ENCODE results near the gene DCAF7.

The DCAF7 gene, protein sequence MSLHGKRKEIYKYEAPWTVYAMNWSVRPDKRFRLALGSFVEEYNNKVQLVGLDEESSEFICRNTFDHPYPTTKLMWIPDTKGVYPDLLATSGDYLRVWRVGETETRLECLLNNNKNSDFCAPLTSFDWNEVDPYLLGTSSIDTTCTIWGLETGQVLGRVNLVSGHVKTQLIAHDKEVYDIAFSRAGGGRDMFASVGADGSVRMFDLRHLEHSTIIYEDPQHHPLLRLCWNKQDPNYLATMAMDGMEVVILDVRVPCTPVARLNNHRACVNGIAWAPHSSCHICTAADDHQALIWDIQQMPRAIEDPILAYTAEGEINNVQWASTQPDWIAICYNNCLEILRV

DNA sequence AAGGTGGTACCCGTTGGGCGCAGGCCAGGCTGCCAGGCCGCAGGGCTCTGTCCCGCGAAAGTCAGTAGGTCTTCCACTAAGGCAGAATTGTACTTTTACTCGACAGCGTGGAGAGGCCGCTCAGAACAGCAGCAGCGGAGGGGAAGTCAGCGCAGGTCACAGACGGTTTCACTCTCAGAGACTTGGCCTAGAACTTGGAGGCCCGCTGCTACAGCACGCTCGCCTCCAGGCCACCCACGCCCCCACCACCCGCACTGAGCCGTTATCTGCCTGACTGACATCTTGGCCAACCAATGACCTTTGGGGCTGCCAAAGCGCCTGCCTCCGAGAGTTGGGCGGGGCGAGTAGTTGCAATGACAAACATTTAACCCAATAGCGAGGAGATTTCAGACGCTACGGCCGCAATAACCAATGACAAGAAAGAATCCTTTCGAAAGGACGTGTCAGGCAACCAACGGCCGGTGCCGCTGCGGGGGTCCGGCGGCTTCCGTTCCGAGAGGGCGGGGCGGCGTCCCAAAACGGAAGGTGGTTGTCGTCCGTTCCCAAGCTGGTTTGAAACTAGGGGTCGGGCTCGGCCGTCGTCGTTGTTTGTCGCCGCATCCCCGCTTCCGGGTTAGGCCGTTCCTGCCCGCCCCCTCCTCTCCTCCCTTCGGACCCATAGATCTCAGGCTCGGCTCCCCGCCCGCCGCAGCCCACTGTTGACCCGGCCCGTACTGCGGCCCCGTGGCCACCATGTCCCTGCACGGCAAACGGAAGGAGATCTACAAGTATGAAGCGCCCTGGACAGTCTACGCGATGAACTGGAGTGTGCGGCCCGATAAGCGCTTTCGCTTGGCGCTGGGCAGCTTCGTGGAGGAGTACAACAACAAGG is at the start of gene DCAF7:
Gene DCAF7, plus strand, starts transcription at position 532 of the 871 bp plus-strand sequence. Its CDS starts 201 bp downstream, at position 733.
- peak; percentile 99 for DNase-seq

DNA sequence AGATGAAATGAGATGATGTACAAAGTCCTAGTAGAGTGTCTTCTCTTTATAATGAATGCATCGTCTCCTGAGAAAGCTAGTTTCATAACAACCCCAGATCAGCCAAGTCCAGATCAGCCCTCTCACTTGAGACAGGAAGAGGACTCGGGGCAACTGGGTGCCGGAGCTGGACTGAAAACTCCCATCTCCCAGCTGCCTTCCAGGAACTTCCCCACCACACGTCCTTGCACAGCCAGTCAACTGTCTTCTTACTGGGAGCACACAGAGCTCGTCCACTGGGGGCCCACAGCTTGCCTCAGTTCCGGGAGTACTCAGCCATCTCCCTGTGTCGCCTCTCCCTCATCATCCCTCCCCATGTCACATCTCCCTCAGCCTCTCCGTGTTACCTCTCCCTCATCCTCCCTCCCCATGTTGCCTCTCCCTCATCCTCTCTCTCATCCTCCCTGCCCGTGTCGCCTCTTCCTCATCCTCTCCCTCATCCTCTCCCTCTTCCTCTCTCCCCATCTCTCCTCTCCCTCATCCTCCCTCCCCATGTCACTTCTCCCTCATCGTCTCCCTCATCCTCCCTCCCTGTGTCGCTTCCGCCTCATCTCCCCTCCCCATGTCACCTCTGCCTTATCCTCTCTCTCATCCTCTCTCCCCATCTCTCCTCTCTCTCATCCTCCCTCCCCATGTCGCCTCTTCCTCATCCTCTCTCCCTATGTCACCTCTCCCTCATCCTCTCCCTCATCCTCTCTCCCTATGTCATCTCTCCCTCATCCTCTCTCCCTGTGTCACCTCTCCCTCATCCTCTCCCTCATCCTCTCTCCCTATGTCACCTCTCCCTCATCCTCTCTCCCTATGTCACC is 49.5 kb upstream of the DCAF7 start:
- DNase-seq, result no peak

DNA sequence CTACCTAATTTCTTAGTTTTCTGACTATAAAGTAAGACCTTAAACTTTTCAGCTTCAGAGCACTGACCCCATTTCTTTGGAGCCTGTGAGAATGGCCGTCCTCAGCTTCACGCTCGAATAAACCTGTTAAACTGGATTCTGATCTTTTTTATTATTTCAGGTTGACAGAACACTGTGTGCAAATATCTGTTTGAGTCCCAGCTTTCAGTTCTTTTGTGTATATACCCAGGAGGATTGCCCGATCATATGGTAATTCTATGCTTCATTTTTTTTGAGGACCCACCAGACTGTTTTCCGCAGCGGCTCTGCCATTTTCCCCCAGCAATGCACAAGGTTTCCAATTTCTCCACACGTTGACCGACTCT is 47.0 kb upstream of the DCAF7 start:
- peak; percentile 49 for DNase-seq

DNA sequence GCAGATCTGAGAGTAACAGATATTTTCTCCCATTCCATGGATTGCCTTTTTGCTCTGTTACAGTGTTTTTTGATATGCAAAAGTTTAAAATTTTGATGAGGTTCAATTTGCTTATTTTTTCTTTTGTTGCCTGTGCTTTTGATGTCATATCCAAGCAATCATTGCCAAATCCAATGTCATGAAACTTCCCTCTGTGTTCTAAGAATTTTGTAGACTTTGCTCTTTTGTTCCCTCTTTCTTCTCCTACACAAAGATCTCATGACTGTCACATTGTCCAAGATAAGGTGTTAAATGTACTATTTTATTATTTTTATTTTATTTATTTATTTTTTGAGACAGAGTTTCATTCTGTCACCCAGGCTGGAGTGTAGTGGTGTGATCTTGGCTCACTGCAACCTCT is 46.0 kb upstream of the DCAF7 start:
- DNase-seq, result no peak

DNA sequence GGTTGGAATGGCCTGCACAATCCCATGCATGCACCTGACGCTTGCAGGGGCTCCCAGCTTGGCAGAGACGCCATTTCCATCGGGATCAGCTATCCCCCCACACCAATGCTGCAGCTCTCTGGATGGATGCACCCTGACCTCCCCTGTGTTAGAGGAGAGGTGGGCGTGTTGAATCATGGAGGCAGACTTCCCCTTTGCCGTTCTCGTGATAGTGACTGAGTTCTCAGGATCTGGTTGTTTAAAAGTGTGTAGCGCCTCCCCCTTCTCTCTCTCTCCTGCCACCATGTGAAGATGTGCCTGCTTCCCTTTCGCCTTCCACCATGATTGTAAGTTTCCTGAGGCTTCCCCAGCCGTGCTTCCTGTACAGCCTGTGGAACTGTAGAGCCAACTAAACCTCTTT is 44.9 kb upstream of the DCAF7 start:
- no peak for DNase-seq

DNA sequence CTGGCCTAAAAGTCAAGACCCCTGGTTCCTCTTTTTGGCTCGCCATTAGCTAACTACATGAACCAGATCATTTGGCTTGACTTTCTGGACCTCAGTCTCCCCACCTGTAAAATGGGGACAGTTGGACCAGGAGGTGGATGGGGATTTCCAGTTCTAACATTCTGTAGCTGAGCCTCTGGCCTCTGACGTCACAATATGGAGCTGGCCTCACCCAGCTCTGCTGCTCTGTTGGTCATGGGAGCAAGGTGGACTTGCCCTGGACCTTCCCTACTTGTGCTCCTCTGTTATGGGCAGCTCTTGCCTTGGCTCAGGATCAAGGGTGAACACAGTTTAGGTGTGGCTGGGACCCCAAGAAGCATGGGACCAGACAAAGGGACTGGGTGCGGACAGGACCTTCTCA is 43.6 kb upstream of the DCAF7 start:
- DNase-seq, result no peak

DNA sequence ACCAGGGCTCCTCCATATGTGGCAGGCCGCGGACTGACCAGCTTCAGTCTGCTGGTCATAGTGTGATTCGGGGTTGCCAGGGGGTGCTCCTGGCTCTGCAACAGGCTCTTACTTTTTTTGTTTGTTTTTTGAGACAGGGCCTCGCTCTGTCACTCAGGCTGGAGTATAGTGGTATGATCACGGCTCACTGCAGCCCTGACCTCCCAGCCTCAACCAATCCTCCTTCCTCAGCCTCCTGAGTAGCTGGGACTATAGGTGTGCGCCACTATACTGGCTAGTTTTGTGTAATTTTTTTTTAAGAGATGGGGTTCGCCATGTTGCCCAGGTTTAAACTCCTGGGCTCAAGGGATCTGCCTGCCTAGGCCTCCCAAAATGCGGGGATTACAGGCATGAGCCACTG is 38.9 kb upstream of the DCAF7 start:
- DNase-seq, result no peak

DNA sequence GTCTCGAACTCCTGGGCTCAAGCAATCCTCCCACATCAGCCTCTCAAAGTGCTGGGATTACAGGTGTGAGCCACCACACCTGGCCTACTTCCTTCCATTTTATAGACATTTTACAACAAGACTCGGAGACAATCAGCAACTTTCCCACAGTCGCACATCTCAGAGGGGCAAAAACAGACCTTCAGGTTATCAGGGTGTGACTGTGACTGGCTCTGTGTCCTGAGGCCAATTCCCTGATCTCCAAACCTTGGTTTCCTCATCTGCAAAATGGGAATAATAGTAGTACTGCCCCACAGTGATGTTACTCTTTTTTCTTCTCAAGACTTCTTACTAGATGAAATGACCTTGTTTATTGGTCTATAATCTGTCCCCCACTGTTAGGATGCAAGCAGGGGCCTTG is 37.9 kb upstream of the DCAF7 start:
- DNase-seq, result no peak

DNA sequence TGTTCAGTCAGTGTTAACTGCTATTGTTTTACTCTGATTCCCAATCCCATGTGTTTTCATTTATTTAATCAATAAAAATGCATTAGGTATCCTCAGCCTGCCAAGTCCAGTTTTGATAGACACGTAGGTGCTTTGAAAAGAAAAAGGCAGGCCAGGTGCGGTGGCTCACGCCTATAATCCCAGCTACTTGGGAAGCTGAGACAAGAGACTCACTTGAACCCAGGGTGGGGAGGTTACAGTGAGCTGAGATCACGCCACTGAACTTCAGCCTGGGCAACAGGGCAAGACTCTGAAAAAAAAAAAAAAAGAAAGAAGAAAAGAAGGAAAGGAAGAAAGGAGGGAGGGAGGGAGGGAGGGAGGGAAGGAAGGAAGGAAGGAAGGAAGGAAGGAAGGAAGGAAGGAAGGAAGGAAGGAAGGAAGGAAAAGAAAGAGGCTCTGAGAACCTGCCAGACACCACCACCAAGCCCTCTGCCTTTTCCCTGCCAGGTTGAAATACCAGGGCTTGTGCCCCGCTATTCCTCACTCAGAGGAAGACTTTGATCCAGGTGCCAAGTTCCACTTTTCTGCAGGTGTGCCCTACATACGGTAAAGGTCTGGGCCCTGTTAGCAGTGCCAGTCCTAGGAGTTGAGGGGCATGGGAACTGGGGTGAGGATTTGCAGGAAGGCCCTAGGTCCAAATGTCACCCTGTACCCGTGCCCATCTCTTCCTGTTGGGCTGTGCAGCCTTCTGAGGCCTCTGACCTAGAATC is 37.2 kb upstream of the DCAF7 start:
- DNase-seq, result no peak

DNA sequence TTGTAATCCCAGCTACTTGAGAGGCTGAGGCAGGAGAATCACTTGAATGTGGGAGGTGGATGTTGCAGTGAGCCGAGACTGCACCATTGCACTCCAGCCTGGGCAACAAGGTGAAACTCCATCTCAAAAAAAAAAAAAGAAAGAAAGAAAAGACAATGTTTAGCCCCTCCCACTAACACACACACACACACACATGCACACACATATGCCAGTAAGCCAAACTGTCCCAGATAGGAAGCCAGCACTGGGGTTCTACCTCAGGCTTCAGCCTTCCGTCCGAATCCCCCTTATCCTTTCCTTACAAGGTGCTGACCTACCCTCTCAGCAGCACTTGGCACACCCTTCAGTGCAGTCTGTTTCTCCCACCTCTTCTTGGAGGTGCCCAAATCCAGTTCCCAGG is 35.8 kb upstream of the DCAF7 start:
- no peak for DNase-seq

DNA sequence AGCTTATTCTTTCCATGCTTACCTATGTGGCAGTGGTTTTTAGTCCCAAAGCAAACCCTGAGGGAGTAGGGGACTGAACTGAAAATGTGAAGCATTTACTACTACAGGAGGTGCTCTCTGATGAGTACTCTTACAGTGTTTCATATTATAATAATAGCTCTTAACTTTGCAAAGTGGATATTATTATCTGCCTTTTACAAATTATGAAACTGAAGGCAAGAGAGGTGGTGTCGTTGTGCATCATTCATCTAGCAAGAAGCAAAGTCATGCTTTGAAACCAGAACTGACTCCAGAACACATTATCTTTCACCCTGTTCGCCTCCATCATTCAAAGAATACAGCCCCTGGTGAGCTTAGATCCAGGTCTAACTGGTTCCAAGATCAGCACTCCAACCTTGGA is 35.3 kb upstream of the DCAF7 start:
- DNase-seq, result no peak

DNA sequence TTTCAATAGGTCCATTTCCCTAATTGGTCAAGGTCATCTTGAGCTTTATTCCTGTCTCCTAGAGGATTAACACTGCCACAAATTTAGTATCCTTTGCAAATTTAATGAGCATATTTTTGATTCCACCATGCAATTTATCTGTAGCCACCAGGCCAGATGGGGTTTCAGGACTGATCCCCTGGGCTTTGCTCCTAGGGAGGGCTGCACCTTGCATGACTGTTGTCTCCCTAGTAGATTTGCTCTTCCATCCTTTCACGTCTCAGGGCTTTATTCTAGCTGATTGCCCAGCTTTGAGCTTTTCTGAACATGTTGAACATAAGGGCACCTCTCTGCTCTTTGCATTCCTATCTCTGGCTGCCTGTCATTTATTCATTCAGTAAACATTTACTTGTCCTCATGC is 34.9 kb upstream of the DCAF7 start:
- peak; percentile 22 for DNase-seq

DNA sequence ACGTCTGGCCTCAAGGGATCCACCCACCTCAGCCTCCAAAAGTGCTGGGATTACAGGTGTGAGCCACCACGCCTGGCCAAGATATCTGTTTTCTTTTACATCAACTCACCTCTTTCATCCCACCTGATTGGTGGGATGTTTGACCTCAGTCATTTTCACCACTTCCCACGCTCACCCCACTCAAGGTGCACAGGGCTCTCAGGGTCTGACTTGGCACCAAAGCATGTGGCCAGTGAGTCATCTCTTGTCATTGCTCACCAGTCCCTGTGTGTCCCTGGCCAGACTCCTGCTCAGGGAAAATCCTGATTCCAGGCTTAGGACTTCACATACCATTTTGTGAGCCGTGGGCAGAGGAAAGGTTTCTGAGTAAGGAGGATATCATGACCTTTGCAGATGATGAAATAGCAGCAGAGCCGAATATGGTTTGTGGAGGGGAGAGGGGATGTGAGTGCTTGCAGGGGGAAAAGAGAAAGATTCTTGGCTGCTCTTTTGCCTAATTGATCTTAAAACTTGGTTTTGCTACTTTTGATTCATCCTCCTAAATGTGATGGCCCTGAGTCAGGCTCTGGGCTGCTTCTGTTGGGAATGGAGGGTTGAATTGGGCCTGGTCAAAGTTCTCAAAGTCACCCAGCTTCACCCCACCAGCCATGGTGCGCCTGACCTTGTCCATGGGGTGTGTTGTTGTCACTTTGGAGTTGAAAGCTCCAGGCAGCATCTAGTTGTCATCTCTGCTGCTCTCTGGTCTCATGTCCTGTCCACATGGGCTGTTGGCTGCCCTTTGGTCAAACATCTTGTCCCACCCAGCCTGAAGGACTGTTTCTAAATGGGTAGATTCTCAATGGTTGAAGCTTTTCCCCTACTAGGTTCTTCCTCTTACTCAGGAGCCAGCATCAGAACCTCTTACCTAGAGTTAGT is 33.1 kb upstream of the DCAF7 start:
- peak; percentile 67 for DNase-seq

DNA sequence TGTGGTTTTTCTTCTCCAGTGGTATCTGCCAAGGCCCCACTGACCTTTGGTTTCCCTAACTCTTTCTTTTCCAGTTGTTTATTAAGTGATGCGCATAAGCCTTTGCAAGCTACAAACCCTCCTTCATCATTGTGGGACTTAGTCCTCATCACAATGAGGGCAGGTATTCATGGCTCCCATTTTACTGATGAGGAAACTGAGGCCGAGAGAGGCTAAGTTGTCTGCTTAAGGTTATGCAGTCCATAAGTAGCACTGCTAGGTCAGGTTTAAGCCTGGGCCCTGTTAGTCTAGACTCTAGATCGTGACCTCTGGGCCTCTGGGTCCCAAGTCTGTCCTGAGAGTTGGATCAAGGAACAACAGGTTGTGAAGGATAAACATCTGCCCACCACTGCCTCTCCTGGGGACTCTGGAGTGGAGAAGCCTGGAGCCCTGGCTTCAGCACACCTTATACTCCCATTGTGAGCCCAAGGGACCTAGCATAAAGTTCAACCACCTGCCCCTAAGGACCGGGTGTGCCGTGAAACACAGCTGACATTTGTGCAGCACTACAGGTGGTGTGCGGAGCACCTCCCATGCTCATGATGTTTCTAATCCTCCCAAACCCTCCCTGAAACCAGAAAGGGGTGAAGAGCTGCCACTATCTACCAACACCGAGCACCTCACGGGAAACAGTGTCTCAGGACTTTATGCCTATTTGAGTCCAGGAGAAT is 32.3 kb upstream of the DCAF7 start:
- no peak for DNase-seq

DNA sequence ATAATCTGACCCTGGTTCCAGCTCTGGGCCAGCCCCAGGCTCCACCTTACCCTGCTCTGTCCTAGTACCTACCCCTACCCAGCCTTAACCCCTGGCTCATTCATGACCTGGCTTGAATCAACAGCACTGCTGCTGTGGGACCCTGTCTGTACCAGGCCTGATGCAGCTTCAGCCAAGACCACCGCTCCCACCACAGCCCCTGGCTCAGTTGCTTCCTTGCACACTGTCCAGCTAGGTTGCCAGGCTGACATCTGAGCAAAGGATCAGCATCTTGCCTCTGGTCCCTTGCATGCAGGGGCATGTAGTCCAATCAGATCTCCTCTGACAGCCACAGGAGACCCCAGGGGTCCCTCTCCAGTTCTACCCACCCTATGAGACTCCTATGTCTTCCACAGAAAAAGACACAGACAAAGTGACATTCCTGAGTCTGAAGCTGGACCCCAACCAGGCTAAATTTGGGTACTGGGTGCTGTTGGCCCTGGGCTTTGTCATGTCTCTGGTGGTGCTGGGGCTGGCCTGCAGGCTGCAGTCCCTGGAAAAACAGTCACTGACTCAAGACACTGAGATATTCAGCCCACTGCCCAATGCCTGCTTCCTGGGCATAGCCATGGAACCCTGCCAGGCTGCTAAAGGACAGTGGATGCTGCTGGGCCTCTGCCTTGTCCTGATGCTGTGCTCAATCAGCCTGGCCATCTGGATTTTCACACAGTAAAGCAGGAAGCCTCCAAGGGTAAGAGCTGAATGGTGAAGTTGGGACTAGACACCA is 31.0 kb upstream of the DCAF7 start:
- peak; percentile 50 for DNase-seq

DNA sequence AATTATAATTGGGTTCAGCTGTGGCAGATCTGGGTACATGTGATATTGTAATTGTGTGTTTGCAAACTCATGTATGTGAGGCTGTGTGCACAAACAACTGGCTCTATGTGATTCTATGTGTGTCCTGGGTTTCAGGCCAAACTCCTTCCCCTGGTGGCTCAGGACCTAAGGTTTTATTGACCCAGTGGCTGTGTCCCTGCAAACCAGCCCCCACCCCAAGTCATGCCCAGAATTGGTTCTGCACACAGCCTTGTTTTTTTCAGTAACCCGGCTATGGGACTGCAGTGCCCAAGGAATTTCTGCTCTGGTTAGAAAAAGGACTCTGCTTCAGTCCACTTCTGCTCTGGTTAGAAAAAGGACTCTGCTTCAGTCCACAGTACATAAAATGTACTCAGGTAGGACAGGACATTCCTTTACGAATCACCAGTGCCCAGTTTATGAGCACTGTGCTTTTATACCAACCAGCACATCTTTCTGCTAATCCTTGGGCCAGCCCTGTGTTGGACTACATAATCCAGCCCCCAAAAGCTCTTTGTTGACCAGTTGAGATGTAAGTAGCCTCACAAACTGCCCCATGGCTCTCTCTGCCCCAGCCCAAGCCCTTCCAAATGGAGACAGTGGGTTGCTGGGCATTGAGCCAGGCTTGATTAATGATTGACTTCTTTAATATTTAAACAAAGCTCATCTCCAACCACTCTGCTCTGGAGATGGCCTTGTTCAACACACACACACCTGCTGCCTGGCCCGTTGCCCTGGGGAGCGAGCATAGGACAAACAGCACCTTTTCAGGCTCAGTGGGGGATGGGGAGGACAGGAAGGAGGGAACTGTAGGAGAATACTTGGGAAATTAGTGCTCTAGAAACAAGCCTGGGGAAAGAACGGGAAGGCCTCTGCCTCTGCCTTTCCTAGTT is 30.1 kb upstream of the DCAF7 start:
- peak; percentile 99 for DNase-seq

DNA sequence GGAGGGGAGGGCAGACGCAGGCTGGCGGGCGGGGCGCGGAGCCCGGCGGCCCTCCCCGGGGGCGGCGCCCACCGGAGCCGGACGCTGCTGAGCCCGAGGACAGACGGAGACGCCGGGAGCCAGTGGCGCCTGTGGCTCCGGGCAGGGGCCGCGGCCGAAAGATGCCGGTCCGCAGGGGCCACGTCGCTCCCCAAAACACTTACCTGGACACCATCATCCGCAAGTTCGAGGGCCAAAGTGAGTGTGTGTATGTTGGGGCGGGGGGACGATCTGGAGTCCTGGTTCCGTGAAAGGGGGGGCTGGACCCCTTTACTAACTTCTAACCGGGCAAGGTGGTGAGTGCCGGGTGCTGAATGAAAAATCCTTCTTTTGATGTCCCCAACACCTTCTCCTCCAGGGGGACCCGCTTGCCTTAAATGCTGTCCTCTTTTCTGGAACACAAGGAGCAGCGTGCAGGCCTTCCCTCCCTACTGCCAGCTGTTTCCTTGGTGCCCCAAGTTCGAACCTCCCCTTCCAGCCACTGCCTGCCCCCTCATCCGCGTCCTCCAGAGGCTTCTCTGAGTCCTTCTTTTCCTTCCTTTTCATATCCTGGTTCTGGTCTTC is 26.9 kb upstream of the DCAF7 start, which contains the start of gene KCNH6:
Gene KCNH6, plus strand, starts transcription at position 106 of the 603 bp plus-strand sequence. Its CDS starts 56 bp downstream, at position 162.
- DNase-seq, result peak; percentile 50

DNA sequence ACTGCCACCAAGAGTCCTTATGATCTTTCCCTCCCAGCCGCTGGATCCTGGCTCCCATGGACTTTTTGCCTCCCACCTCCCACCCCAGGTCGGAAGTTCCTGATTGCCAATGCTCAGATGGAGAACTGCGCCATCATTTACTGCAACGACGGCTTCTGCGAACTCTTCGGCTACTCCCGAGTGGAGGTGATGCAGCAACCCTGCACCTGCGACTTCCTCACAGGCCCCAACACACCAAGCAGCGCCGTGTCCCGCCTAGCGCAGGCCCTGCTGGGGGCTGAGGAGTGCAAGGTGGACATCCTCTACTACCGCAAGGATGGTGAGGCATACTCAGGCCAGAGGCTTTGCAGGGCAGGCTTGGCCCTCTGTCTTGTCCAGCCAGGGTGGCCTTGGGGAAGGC is 26.2 kb upstream of the DCAF7 start:
- no peak for DNase-seq
